Kidney (tissue), 14 donors: ENCODE measurements around the gene SLC22A15. TPM values are rescaled to one million over a fixed set of nuclear protein-coding genes. Genes with fewer than 3 reads are reported as not detected.

Source experiments
- DNase-seq, 5 donors: peaks; one replicate each; pipeline ENCODE4 v3.0.0-alpha.2; 2013 to 2020
- FAIRE-seq: peaks from 2 replicates; lab custom pipeline; 2012; peaks lifted over from hg19 to GRCh38; lab: Jason Lieb, UNC
- H3K27ac ChIP-seq, 2 donors: one replicate each; pipeline ENCODE4 v1.7.0; 2013; ENCODE audit warnings: low read depth in 2 of 2, low read length in 2 of 2, inconsistent platforms in 1 of 2
- H3K27me3 ChIP-seq: one replicate; pipeline ENCODE4 v1.7.1; 2013; ENCODE audit warnings: low read length, inconsistent platforms; ENCODE audit not compliant: control insufficient read depth, insufficient read depth
- H3K36me3 ChIP-seq, 3 donors: one replicate each; pipeline versions ENCODE4 v1.7.0 to v1.7.1; 2013; ENCODE audit warnings: low read length in 3 of 3, control low read depth in 1 of 3, inconsistent platforms in 1 of 3; ENCODE audit not compliant: insufficient read depth in 3 of 3, control insufficient read depth in 2 of 3
- H3K4me1 ChIP-seq, 3 donors: one replicate each; pipeline versions ENCODE4 v1.7.0 to v1.7.1; 2013; ENCODE audit warnings: low read length in 3 of 3, inconsistent platforms in 1 of 3, low read depth in 1 of 3; ENCODE audit not compliant: control insufficient read depth in 2 of 3, insufficient read depth in 2 of 3
- H3K4me3 ChIP-seq, 3 donors: one replicate each; pipeline versions ENCODE4 v1.7.0 to v1.8.1; 2013; ENCODE audit warnings: low read length in 3 of 3, control low read depth in 1 of 3, inconsistent platforms in 1 of 3
- H3K9ac ChIP-seq, 3 donors: one replicate each; pipeline versions ENCODE4 v1.7.0 to v1.7.1; 2013; ENCODE audit warnings: low read length in 3 of 3, control low read depth in 1 of 3, inconsistent platforms in 1 of 3
- H3K9me3 ChIP-seq, 3 donors: one replicate each; pipeline versions ENCODE4 v1.7.0 to v1.7.1; 2013; ENCODE audit warnings: low read length in 3 of 3, control low read depth in 1 of 3, inconsistent platforms in 1 of 3; ENCODE audit not compliant: control insufficient read depth in 2 of 3, insufficient read depth in 1 of 3
- intact Hi-C: fragments of 100-400 bp; cut with DNase I; formaldehyde crosslinking; loops from one replicate; pipeline ENCODE4 v1.11.1; 2022
- polyA plus RNA-seq: library from polyadenylated mRNA; stranded (reverse); fragments of 350-450 nt; fragmentation: Illumina TruSeq; extraction: RNeasy Lipid Tissue Mini Kit (QIAGEN cat#74804); gene quantifications from one replicate; pipeline ENCODE4 v1.2.3, GENCODE V29; 2014; ENCODE audit warnings: low read depth, low replicate concordance; ENCODE audit not compliant: insufficient read depth
- total RNA-seq: library from RNA; stranded (reverse); fragmentation: NEBNext Ultra II Directional; extraction: Animal tissue kit (Norgen Biotek cat#: 25700); gene quantifications from one replicate; pipeline ENCODE4 v1.2.1, GENCODE V29; 2021
- TF ChIP-seq, protein P1 (sequence below): IDR thresholded peaks from 3 replicates; pipeline ENCODE4 v1.5.1; 2012; ENCODE audit warnings: mild to moderate bottlenecking, moderate library complexity, borderline replicate concordance; ENCODE audit not compliant: insufficient read depth; ENCODE audit errors: extremely low read depth
- donor health status: control.
- donor health status: control.
- donor health status: control.
- donor health status: control.
- donor health status: control.
- donor health status: DM: yes; HTN: yes; CAD: no.
- donor health status: Normal renal cell carcinoma (clear cell type).

The SLC22A15 gene
- total and polyA plus RNA-seq, 2 donors from 2014 or later: 3.5 to 9.8 TPM

DNA sequence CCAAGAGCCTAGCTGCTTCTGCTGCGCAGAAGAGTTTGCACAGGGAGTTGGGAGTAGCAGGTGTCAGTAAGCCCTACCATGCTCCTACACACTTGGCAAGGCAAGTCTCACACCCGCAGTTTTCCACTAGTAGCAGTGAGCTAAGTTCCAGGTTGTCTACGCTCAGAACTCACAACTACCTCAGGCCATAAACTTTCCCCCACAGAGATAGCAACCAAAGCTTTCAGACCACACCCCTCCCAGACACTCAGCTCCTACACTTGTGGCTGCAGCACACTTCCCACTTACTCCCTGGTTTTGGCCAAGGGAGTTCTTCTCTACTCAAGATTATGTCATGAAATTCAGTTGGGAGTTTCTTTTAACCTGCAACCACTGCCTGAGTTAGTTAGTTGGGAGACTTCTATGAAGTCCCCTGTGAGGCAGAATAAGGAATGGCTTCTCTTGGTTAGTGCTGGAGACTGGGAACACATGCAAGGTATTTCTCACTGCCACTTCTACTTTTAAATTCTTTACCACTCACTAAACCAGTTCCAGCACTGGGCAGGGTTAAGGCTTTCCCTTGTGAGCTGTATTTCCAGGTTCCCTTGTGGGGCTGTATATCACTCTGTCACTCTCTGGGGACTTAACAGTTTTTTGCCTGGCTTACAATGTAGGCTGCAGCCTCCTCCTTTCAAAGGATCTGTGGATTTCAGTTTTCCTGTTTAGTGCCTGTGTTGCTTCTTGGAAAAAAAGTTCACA, 116.6 kb downstream of the SLC22A15 start:
- no peak overlapping the region for H3K9ac ChIP-seq
- TF ChIP-seq, protein P1, sequence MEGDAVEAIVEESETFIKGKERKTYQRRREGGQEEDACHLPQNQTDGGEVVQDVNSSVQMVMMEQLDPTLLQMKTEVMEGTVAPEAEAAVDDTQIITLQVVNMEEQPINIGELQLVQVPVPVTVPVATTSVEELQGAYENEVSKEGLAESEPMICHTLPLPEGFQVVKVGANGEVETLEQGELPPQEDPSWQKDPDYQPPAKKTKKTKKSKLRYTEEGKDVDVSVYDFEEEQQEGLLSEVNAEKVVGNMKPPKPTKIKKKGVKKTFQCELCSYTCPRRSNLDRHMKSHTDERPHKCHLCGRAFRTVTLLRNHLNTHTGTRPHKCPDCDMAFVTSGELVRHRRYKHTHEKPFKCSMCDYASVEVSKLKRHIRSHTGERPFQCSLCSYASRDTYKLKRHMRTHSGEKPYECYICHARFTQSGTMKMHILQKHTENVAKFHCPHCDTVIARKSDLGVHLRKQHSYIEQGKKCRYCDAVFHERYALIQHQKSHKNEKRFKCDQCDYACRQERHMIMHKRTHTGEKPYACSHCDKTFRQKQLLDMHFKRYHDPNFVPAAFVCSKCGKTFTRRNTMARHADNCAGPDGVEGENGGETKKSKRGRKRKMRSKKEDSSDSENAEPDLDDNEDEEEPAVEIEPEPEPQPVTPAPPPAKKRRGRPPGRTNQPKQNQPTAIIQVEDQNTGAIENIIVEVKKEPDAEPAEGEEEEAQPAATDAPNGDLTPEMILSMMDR: no peak
- H3K9me3 ChIP-seq: peaks cover 0 to 21% (median 2%) of the 10 kb centered on the region in 3 donors
- no peak for DNase-seq
- no peak for FAIRE-seq
- H3K27me3 ChIP-seq: no peaks in the 10 kb centered on the region
- H3K36me3 ChIP-seq: no peaks in the 10 kb centered on the region
- intact Hi-C loops: no loop called here
- H3K4me1 ChIP-seq: no peaks in the 10 kb centered on the region
- no peak overlapping the region for H3K27ac ChIP-seq
- H3K4me3 ChIP-seq: no peak overlapping the region

DNA sequence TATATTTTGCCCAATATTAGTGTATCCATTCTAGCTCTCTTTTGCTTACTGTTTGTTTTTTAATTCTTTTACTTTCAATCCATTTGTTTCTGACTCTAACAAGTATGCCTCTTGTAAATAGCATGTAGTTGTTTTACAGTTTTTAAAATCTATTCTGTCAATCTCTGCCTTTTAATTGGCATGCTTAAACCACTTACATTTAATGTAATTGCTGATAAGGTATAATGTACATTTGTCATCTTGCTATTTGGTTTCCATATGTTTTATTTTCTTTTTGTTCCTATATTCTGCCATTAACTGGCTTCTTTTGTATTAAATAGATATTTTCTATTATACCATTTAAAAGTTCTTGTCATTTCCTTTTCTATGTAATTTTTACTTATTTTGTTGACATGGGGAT, 118.7 kb downstream of the SLC22A15 start:
- Histone ChIP-seq H3K9ac (no peak overlapping the region), H3K27ac (no peak overlapping the region), H3K4me3 (no peak overlapping the region), H3K27me3 (no peaks in the 10 kb centered on the region), H3K9me3 (peaks cover 0 to 12% (median 2%) of the 10 kb centered on the region in 3 donors), H3K4me1 (no peaks in the 10 kb centered on the region), H3K36me3 (no peaks in the 10 kb centered on the region)
- TF ChIP-seq, protein P1: no peak
- DNase-seq: no peak
- intact Hi-C loops: no loop called here
- no peak for FAIRE-seq

DNA sequence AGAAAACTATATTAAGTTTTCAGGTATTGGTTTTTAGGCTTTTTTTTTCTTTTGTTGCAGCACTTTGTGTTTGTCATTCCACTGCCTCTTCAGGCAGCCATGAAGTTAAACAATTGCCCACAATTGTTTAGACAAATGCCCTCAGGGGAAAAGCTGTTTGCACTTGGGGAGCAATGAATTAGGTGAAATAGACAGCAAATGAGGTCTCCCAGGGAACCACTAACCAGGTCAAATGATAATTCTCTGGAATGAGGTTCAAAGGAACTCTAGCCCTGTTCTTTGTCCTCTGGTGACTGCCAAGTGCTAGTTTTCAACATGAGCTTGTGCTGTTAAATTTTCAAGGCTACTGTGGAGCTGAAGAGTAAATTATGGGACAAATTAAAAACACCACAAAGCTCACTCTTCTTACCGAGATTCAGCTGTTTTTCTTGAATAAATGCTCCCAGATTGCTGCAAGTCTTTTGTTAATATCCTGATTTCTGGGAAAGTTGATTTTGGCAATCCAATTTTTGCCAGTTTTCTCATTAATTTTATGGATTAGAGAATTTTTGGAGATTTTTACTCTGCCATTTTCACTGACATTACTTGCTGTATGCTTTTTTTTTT, 119.8 kb downstream of the SLC22A15 start:
- TF ChIP-seq, protein P1: no peak
- Histone ChIP-seq H3K4me1 (no peaks in the 10 kb centered on the region), H3K36me3 (no peaks in the 10 kb centered on the region), H3K27me3 (no peaks in the 10 kb centered on the region), H3K9ac (no peak overlapping the region), H3K9me3 (peaks cover 0 to 9% (median 0%) of the 10 kb centered on the region in 3 donors), H3K4me3 (no peak overlapping the region), H3K27ac (no peak overlapping the region)
- intact Hi-C loops: no loop called here
- DNase-seq (no peak), FAIRE-seq (no peak)
